ENCODE results near the gene RGS14. TPM values are rescaled to one million over a fixed set of nuclear protein-coding genes. Genes with fewer than 3 reads are reported as not detected.
A peak's percentile ranks its signal among the peaks of the same experiment; 100 is the strongest.

Gene RGS14, protein sequence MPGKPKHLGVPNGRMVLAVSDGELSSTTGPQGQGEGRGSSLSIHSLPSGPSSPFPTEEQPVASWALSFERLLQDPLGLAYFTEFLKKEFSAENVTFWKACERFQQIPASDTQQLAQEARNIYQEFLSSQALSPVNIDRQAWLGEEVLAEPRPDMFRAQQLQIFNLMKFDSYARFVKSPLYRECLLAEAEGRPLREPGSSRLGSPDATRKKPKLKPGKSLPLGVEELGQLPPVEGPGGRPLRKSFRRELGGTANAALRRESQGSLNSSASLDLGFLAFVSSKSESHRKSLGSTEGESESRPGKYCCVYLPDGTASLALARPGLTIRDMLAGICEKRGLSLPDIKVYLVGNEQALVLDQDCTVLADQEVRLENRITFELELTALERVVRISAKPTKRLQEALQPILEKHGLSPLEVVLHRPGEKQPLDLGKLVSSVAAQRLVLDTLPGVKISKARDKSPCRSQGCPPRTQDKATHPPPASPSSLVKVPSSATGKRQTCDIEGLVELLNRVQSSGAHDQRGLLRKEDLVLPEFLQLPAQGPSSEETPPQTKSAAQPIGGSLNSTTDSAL
- total RNA-seq: 4.3 TPM
- long read RNA-seq, partial matches to known transcripts: 1 of 11 reads
- long read RNA-seq, other reads (novel, unspliced or antisense): 5 of 11 reads

DNA sequence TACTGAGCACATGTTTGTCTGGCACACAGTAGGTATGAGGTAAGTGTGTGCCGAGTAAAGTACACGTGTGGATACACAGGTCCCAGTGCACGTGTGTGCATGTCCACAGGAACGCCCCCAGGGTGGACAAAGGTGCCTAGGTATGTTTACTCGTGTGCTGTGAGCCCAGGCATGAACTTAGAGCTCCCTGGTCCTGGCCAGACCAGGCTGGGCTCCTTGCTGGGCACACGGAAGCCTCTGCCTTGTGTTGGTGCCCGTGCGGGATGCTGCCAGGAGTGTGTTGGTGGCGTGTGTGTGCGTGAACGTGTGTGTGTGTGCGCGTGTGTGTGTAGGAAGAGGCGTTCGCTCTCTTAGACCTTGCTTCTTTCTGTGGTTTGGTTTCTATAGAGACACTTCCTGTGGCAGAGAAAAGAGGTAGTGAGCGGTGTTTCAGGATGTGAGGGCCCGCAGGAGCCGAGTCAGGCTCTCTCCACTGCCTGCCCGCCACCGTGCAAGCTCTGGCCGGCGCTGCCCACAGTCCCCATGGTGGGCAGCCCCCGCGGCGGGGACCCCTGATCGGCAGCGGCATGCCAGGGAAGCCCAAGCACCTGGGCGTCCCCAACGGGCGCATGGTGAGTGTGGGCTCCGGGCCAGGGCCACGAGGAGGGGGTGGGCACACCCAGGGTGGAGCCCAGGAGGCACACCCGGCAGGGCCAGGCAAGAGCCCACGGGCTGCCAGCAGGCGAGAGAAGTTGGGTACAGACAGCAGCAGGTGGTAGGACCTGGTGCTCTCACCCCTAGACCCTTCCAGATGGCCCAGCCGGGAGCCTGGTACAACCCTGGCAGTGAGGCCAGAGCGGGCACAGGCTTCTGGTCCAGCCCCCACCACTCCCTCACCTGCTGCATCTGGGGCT lies at the start of gene RGS14:
Gene RGS14, plus strand, starts transcription at position 466 of the 893 bp plus-strand sequence. Its CDS starts 101 bp downstream, at position 567.
- peak; percentile 83 for DNase-seq (ENCODE audit: low spot score)
- intact Hi-C loops (cut with DNase I): no loop called here

DNA sequence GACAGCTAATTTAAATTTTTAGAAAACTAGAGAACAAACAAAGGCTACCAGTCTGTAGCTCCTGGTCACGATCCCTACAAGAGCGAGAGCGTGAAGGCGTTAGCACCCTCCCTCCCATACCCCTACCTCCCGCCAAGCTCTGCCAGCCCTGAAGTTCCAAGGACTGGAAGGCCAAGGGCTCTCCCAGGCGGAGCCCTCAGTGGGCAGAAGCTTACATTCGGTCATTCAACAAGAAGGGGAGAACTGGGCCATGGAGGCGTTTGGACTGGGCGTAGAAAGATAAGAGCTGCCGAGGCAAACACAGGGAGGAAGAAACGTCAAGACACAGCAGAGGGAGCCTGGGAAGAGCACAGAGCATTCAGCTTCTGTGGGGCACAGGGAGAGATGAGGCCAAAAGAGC lies 49.0 kb upstream of the RGS14 start:
- intact Hi-C loops (cut with DNase I): no loop called here
- DNase-seq (ENCODE audit: low spot score): no peak

DNA sequence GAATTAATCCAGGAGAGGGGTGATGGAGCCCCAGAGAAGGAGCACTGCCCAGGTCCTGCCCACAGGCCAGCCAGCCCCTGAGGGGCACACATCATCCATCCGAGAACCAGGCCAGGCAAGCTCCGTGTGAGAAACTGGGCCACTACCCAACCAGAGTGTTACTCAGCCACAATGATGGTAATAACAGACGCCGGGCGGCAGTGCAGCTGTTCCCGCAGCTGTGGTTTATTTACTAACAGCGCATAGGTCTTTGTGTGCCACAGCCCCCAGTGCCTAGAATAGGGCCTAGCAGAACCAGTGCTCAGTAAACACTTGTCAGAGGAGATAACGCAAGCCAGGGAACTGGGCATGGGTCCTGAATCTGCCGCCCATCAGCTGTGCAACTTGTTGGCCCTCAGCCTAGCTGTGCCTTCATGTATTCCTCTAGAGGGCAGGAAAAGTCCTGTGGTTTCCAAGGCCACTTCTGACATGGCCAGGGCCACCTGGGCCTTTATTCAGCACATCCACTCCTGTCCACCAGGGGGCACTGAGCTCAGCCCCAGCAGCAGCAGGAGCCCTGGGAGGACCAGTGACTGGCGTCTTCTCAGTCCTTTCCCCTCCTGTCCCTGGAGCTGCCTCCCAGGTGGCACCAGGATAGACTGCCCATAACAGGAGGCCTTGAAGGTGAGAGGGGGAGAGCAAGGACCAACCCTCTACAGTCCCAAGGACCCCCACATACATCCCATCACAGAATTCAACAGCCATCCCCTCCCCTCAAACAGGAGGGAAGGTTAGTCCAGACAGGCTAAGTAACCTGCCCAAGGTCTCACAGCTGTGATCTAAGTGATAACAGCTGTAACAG lies 48.2 kb upstream of the RGS14 start:
- intact Hi-C loops (cut with DNase I): loop anchor here (10.0 kb wide), 1 partner anchor 145 kb away; no protein-coding TSS in a partner anchor
- peak; percentile 92 for DNase-seq (ENCODE audit: low spot score)

DNA sequence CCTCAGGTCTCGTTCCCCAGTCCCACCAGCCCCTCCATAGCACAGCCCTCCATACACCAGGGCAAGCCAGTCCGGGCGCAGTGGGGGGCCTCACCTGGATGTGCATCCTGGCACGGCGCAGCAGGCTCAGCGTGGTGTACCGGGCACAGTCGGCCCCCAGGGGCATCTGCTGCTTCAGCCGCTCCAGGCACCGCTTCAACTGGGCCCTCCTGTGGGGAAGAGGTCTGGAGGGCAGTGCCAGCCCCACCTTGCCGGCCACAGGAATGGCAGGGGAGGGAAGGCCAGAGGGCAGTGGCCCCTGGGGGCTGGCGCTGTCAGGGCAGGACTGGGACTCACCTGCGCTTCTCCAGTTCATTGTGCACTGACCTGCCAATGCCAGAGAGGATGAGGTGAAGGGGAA lies 47.4 kb upstream of the RGS14 start:
- no peak for DNase-seq (ENCODE audit: low spot score)
- intact Hi-C loops (cut with DNase I): loop anchor here (10.0 kb wide), 1 partner anchor 144 kb away; no protein-coding TSS in a partner anchor

DNA sequence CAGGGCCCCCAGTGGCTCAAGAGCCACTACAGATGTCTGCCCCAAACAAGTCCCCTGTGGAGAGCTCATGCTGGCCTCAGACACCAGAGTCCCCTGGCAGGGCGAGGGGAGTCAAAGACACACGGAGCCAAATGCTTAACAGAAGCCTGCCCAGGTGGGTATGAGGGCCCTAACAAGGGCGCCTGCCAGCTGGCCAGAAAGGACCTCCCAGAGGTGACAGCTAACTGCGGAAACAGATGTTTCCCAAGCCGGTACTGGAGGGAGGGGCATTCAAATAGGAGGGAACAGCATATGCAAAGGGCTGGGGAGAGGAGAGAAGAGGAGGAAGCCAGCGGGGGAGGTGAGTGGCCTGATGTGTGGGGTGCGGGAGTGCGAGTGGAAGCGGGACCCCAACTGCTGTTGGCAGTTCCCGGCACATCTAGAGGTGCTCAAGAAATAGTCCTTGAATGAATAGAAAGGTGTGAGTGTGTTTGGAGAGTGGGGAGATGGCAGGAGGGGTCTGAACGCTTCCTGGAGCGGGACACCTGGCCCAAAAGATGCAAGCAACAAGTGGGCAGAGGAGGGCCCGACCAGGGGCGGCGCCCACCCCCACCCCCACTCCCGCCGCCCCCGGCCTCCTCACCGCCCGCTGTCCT lies 46.9 kb upstream of the RGS14 start:
- intact Hi-C loops (cut with DNase I): loop anchor here (10.0 kb wide), 1 partner anchor 144 kb away; no protein-coding TSS in a partner anchor
- no peak for DNase-seq (ENCODE audit: low spot score)

DNA sequence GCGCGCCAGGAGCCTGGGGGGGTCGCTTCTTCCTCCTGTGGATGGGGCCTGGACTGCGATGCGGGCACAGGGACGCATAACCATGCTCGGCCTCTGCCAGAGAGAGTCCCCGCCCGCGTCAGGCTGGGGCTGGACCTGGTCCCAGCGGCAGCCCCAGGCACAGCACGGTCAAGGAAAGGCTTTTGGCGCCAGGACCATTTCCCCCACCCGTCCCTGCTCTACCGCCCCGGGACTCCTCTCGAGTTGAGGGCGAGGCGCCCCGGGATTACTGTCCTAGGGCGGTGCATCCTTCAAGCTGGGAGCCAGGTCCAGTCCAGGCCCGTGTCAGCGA lies 46.4 kb upstream of the RGS14 start:
- DNase-seq (ENCODE audit: low spot score): no peak
- intact Hi-C loops (cut with DNase I): loop anchor here (10.0 kb wide), 1 partner anchor 143 kb away; no protein-coding TSS in a partner anchor

DNA sequence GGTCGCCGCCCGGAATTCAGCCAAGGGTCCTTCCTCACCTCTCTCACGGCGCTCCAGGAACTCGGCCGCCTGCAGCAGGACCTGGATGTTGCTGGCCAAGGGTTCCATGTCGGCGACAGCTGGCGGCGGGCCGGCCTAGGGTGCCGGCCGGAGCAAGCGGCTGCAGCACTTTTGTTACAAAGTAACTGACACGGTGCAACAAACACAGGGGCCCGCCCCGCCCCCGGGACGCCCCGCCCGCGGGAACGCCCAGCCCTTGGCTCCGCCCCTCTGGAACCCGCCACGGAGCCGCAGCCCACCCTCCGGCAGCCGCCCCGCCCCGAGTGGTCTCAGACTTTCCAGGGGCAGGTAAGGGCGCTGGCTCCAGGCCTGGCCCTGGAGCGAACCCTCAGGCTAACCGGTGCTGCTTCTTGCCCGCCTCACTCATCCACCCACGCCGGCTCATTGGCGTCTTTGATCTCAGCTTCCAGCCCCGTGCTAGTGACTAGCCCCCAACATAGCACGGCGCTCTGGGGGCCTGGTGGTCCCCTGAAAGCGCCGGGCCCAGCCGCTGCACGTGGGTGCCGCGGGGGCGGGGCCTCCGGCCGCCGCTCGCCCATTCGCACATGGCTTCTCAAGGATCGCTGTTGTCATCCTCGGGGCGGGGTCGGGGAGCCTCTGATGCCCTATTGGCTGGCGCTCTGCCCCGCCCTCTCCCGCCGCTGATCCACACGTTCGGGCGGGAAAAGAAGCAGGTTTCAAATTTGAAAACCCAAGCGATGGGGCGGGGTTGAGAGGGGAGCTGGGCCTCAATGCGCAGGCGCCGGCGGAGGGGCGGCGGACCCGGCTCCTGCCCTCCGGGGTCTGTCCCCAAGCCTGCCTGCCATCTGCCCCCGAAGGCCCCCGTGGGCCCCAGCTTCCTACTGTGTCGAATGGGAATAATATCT lies 45.7 kb upstream of the RGS14 start, which contains the start of gene MXD3:
Gene MXD3, minus strand, starts transcription at position 176 of the 926 bp plus-strand sequence. Its CDS starts 68 bp downstream, at position 108.
- intact Hi-C loops (cut with DNase I): loop anchor here (10.0 kb wide), 1 partner anchor 143 kb away; no protein-coding TSS in a partner anchor
- peak; percentile 96 for DNase-seq (ENCODE audit: low spot score)

DNA sequence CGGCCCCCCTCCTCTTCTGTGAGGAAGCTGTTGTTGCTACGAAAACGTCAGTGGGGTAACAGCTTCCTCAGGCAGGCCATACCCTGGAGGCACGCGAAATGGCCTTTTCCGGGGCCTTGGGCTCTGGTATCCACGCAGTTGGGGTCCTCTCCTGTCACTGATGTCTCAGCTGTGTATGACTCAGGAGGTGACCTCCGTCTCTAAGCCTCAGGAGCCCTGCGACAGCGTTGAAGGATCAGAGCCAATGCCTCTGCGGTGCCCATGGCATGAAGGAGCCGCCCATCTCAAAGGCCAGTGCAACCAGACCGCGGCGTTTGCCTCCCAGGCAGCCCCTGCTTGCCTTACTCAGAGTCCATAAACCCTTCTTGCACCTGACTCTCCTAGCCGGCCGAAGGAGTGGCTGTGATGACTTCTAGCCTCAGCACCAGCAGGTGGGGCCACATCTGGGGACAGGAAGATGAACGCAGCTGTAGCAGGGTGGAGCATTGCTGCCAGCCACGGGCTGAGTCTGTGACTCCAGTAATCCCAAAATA lies 45.0 kb upstream of the RGS14 start:
- no peak for DNase-seq (ENCODE audit: low spot score)

DNA sequence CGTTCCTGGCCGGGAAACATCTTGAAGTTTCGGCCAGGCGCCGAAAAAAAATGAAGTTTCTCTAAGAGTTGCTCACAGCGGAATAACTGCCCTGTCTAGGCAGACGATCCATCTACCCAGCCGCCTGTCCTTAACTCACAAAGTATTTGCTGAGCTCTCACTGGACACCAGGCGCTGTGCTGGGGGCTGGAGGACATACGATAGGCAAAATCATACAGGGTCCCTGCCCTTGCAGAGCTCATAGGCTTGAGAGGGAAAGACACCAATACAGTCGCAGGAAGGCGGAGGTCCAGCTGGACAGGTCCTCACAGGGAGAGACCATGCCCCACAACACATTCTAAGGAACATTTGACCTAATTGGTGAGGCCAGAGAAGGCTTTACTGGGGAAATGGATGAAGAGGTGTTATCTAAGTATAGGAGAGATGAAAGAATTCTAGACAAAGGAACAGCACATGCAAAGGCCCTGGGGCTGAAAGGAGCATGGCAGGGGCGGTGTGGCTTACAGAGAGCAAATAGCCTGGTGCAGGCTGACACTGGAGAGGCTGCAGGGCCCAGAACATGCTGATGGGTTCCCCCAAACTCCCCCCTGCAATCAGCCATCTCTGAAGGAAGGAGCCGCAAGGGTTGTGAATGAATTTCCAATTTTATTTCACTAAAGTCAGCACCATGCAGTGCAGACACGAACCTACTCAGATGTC lies 44.0 kb upstream of the RGS14 start:
- intact Hi-C loops (cut with DNase I): loop anchor here (10.0 kb wide), 1 partner anchor 141 kb away; no protein-coding TSS in a partner anchor
- DNase-seq (ENCODE audit: low spot score): no peak

More for the DNA sequence above, 45.0 kb upstream of the RGS14 start:
- intact Hi-C loops (cut with DNase I): loop anchor here (10.0 kb wide), 1 partner anchor 142 kb away; no protein-coding TSS in a partner anchor

DNA sequence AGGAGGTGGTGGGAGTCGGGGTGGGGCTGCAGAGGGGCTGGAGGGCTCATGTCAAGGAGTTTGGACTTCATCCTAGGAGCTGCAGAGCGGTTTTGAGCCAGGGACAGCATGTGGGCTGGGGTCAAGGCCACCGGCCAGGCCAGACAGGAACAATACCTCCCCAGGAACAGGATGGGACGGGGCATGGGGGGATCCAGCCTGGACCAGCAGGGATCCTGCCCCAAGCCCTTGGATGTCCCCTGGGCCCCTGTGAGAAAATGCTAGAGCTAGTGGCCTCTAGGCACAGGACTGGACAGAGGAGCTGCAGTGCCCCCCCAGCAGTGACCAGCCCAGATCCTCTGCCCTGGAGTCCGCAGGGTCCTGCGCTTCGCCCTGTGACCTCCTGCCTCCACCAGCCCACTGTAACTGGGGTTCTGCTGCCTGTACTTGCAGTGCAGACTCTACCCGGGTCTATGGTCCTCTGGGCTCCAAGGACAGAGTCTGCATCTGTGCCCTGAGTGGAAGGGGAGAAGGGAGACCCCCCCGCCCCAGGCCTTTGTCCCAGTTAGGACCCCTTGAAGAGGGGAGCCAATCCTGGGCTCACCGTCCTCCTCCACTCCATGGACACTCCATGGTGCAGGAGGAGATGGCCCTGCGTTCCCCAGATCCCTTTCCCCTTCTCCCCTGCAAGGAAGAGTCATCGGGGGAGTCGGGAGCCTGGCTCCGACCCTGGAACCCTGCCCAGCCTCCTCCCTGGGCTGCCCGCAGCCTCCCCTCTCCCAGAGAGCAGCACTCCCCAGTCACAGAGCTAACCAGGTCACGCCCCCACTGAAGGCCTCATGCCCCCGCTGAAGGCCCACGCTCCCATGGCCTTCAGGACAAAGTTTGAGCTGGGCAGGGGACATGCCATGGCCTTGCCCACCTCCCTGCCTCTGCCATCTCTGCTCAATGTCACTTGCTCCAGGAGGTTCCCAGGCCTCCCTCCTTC lies 43.1 kb upstream of the RGS14 start:
- no peak for DNase-seq (ENCODE audit: low spot score)
- intact Hi-C loops (cut with DNase I): loop anchor here (5.0 to 10.0 kb wide), 3 partner anchors 53 to 140 kb away; no protein-coding TSS in a partner anchor

DNA sequence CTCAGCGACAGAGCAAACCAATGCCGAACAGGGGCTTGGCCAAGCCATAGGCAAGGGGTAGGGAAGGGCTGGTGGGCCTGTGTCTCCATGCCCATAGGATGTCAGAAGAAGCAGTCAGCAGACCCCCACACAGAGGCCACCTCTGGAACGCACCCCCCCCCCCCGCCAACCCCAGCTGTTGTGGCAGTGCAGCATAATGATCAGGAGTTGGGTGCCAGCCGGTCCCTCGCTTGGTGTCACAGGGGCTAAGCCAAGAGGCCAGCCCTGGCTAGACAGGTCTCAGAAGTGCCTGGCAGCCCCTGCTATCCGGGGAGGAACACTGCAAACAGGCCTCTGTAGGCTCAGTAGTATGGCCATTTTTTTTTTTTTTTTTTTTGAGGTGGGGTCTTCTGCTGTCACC lies 42.3 kb upstream of the RGS14 start:
- no peak for DNase-seq (ENCODE audit: low spot score)
- intact Hi-C loops (cut with DNase I): loop anchor here (5.0 to 10.0 kb wide), 3 partner anchors 52 to 139 kb away; no protein-coding TSS in a partner anchor

DNA sequence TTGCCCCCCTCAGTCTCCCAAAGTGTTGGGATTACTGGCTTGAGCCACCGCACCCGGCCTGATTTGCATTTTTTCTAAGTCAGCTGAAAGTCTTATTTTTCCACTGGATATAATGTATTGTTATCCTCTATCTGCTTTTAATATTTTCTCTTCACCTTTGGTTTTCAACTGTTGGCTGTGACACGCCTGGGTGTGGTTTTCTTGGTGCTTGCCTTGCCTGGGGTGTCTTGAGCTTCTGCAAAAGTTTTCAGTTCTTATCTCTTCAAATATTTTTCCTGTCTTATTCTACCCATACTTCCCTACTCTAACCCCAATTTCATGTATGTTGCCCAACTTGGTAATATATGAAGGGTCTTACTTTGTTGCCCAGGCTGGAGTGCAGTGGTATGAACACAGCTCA lies 41.7 kb upstream of the RGS14 start:
- DNase-seq (ENCODE audit: low spot score): no peak
- intact Hi-C loops (cut with DNase I): loop anchor here (5.0 to 10.0 kb wide), 3 partner anchors 51 to 139 kb away; no protein-coding TSS in a partner anchor

DNA sequence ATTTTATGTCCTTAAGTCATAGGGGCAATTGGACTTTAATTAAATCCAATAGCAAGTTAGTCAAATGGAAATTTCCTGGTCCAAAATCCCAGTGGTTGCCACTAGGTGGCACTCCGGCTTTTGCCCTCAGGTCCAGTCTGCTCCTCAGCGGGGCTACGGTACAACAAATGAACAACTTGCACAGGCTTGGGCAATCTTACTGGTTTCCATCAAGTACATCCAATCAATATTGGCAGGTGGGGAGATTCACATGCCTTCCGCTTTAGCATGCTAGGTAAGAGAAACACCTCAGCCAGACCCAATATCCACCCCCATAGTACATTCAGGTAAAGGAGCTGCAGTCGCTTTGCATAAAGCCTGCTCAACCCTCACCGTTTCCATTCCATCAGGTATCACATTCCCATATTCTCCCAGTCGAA lies 39.8 kb upstream of the RGS14 start:
- DNase-seq (ENCODE audit: low spot score): no peak
- intact Hi-C loops (cut with DNase I): loop anchor here (5.0 to 10.0 kb wide), 3 partner anchors 49 to 137 kb away; no protein-coding TSS in a partner anchor

DNA sequence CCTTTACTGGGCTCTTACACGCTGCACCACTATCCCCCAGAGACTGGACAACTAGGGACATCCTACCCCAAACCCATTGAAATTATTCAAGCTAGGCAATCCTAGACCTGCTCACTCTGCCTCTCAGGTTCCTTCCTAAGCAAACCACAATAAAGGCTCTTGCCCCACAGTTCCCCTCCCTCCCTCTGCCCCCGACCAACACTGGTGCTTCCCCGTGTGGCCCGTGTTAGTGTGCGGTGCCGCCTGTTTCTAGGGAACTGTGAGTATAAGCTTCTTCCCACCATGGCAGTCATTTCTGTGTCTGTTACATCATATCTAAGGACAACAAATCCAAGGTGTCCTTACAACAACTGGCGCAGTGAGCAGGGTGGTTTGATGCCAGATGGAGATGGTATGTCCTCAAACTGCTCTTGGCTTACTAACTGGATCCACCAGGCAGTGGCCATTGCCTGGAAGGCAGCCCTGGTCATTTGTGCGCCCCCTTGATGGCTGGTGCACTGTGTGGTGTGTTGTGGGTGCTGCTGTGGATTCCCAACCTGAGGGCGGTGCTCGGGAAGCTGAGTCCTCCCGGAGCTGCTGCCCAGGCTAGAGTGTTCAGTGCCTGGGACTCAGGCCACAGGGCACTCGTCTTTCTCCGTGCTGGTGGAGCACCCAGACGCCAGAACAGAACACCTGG lies 37.7 kb upstream of the RGS14 start:
- intact Hi-C loops (cut with DNase I): loop anchor here (5.0 to 10.0 kb wide), 3 partner anchors 47 to 135 kb away; no protein-coding TSS in a partner anchor
- peak; percentile 86 for DNase-seq (ENCODE audit: low spot score)

All from cardiac septum (tissue), 1 donor.